GM23338 (cell line): ENCODE data around the gene MLLT10. TPM values are rescaled to one million over a fixed set of nuclear protein-coding genes. Genes with fewer than 3 reads are reported as not detected.
A peak's percentile ranks its signal among the peaks of the same experiment; 100 is the strongest.

ENCODE experiments used
- ATAC-seq: fragments of 200-7000 bp; cut with Tn5 transposase; 3 replicates; pipeline ENCODE4 v1.9.1; 2020
- DNase-seq: peaks from one replicate; pipeline ENCODE4 v3.0.0-alpha.2; 2015; ENCODE audit warnings: low spot score
- H2AFZ ChIP-seq: fragments of 200-600 bp; sonication (generic); 2 replicates; pipeline ENCODE4 v1.8.0; 2016; ENCODE audit warnings: antibody characterized with exemption, mild to moderate bottlenecking, moderate library complexity
- H3F3A ChIP-seq: fragments of 200-600 bp; sonication (generic); replicated peaks from 2 replicates; pipeline ENCODE4 v1.8.0; 2017; ENCODE audit warnings: antibody characterized with exemption, mixed run types, low read depth
- H3K27ac ChIP-seq: fragments of 200-600 bp; sonication (generic); 2 replicates; pipeline ENCODE4 v1.6.1; 2016; ENCODE audit warnings: low read depth
- H3K27me3 ChIP-seq: fragments of 200-600 bp; sonication (generic); 2 replicates; pipeline ENCODE4 v1.8.0; 2016; ENCODE audit warnings: mild to moderate bottlenecking, mixed run types, moderate library complexity; ENCODE audit not compliant: insufficient read depth
- H3K36me3 ChIP-seq: fragments of 200-600 bp; sonication (generic); 2 replicates; pipeline ENCODE4 v1.8.0; 2016; ENCODE audit warnings: mild to moderate bottlenecking; ENCODE audit not compliant: insufficient read depth
- H3K4me1 ChIP-seq: fragments of 200-600 bp; sonication (generic); 2 replicates; pipeline ENCODE4 v1.8.0; 2016; ENCODE audit warnings: mild to moderate bottlenecking, moderate library complexity; ENCODE audit not compliant: insufficient read depth
- H3K4me2 ChIP-seq: fragments of 200-600 bp; sonication (generic); 2 replicates; pipeline ENCODE4 v1.7.1; 2017; ENCODE audit warnings: mixed run types
- H3K4me3 ChIP-seq: fragments of 200-600 bp; sonication (generic); 2 replicates; pipeline ENCODE4 v1.6.1; 2016; ENCODE audit warnings: mixed run types
- H3K79me2 ChIP-seq: fragments of 200-600 bp; sonication (generic); replicated peaks from 2 replicates; pipeline ENCODE4 v1.8.0; 2017; ENCODE audit warnings: mild to moderate bottlenecking; ENCODE audit not compliant: insufficient read depth
- H3K9me2 ChIP-seq: fragments of 200-600 bp; sonication (generic); 2 replicates; pipeline ENCODE4 v1.8.0; 2017; ENCODE audit not compliant: insufficient read depth
- H4K20me1 ChIP-seq: fragments of 200-600 bp; sonication (generic); replicated peaks from 2 replicates; pipeline ENCODE4 v1.8.0; 2017; ENCODE audit warnings: mild to moderate bottlenecking; ENCODE audit not compliant: insufficient read depth
- H3K27ac Mint-ChIP-seq: 2 replicates; pipeline ENCODE4 v1.8.0; 2020; ENCODE audit warnings: inconsistent platforms, mild to moderate bottlenecking, moderate library complexity, mixed read lengths
- H3K27me3 Mint-ChIP-seq: 3 replicates; pipeline ENCODE4 v1.8.0; 2022; ENCODE audit warnings: low read depth, mild to moderate bottlenecking, moderate library complexity, mixed read lengths, inconsistent platforms; ENCODE audit not compliant: insufficient read depth, poor library complexity
- H3K36me3 Mint-ChIP-seq: 3 replicates; pipeline ENCODE4 v1.8.0; 2021; ENCODE audit warnings: low read depth, mild to moderate bottlenecking, inconsistent platforms, moderate library complexity, mixed read lengths
- H3K4me1 Mint-ChIP-seq: 3 replicates; pipeline ENCODE4 v1.8.0; 2020; ENCODE audit warnings: mild to moderate bottlenecking, inconsistent platforms, mixed read lengths
- H3K4me3 Mint-ChIP-seq: 3 replicates; pipeline ENCODE4 v1.8.0; 2021; ENCODE audit warnings: moderate library complexity, mild to moderate bottlenecking, inconsistent platforms, mixed read lengths
- H3K9me3 Mint-ChIP-seq: 3 replicates; pipeline ENCODE4 v1.8.0; 2020; ENCODE audit warnings: moderate library complexity, mild to moderate bottlenecking, inconsistent platforms, mixed read lengths
- CREB1 ChIP-seq: fragments of 250-450 bp; sonication (Bioruptor Pico); IDR thresholded peaks from 2 replicates; pipeline ENCODE4 v1.5.0; 2020; ENCODE audit warnings: low read depth, mild to moderate bottlenecking, moderate library complexity
- EZH2 ChIP-seq: fragments of 200-600 bp; sonication (generic); IDR thresholded peaks from one replicate; pipeline ENCODE4 v1.8.0; 2017; ENCODE audit warnings: antibody characterized with exemption, mild to moderate bottlenecking, low read depth; ENCODE audit not compliant: unreplicated experiment
- EZH2phosphoT487 ChIP-seq: fragments of 200-600 bp; sonication (generic); IDR thresholded peaks from one replicate; pipeline ENCODE4 v1.8.1; 2018; ENCODE audit warnings: antibody characterized with exemption; ENCODE audit not compliant: unreplicated experiment
- JUNB ChIP-seq: IDR thresholded peaks from one replicate; pipeline ENCODE4 v1.6.1; 2016; ENCODE audit warnings: antibody characterized with exemption; ENCODE audit not compliant: unreplicated experiment
- NANOG ChIP-seq: IDR thresholded peaks from 2 replicates; pipeline ENCODE4 v1.6.1; 2016; ENCODE audit warnings: antibody characterized with exemption, borderline replicate concordance
- POLR2AphosphoS5 ChIP-seq: IDR thresholded peaks from 2 replicates; pipeline ENCODE4 v1.6.1; 2016; ENCODE audit warnings: antibody characterized with exemption, low read depth
- STAT1 ChIP-seq: IDR thresholded peaks from one replicate; pipeline ENCODE4 v1.6.1; 2016; ENCODE audit warnings: antibody characterized with exemption; ENCODE audit not compliant: unreplicated experiment
- ZNF114 ChIP-seq: fragments of 250-450 bp; sonication (Bioruptor Pico); IDR thresholded peaks from 2 replicates; pipeline ENCODE4 v1.5.0; 2020; ENCODE audit warnings: mild to moderate bottlenecking, moderate library complexity
- ZNF331 ChIP-seq: fragments of 250-450 bp; sonication (Bioruptor Pico); IDR thresholded peaks from 2 replicates; pipeline ENCODE4 v1.5.0; 2020; ENCODE audit warnings: low read depth, mild to moderate bottlenecking, moderate library complexity
- polyA plus RNA-seq: library from polyadenylated mRNA; unstranded; fragments of >200 nt; fragmentation: Nextera tagmentation; extraction: Ambion mirVana; gene quantifications from 2 replicates; pipeline ENCODE4 v1.2.1, GENCODE V29; 2016
- total RNA-seq: library from RNA; depleted of rRNA; stranded (reverse); fragments of >200 nt; shearing (Covaris generic); gene quantifications from 2 replicates; pipeline ENCODE4 v1.2.3, GENCODE V29; 2014
- TF ChIP-seq, protein P1 (sequence below), 2 experiments: fragments of 200-600 bp in 1 of 2; sonication (generic) in 1 of 2; conservative IDR thresholded peaks; 2 replicates each; pipeline versions ENCODE4 v1.5.1 to v1.6.1; 2016 to 2017; ENCODE audit warnings: antibody characterized with exemption in 2 of 2, low read depth in 2 of 2, mild to moderate bottlenecking in 2 of 2, moderate library complexity in 1 of 2
- TF ChIP-seq, protein P2 (sequence below): fragments of 250-450 bp; sonication (Bioruptor Pico); IDR thresholded peaks from 2 replicates; pipeline ENCODE4 v1.5.0; 2020; ENCODE audit warnings: mild to moderate bottlenecking, moderate library complexity
- TF ChIP-seq, protein P3 (sequence below): IDR thresholded peaks from one replicate; pipeline ENCODE4 v1.6.1; 2018; ENCODE audit warnings: antibody characterized with exemption; ENCODE audit not compliant: unreplicated experiment
- TF ChIP-seq, protein P4 (sequence below): IDR thresholded peaks from 2 replicates; pipeline ENCODE4 v1.6.1; 2016; ENCODE audit warnings: antibody characterized with exemption

MLLT10 gene
- total and polyA plus RNA-seq, 2 experiments from 2014 or later: 28.8 to 55.4 TPM

DNA sequence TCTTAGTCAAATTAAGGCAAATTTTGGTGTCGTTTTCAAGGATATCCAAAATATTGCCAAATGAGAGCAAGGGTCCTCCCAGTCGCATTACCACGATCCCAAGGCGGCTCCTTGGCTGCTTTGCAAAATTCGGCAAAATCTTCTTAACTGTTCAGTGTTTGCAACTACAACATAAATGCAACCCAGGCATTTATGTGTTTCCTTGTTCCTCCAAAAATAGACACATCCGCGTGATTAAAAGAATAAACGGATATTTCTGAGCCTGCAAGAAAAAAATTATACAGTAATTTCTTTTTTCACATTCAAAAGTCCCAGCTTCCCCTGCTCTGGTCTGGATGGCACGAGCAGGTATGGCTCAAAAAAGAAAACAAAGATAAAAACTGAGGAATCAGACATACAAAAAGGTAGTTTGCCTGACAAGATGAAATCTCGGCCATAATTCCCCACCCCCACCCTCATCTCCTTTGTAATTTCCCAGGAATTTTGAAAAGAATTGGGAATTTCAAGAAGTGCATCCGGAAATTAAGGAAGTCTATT lies 14.6 kb upstream of the MLLT10 start:
- ATAC-seq: no peak
- Histone ChIP-seq H3K36me3 (no peaks in the 10 kb centered on the region), H3F3A (peaks cover 19% of the 10 kb centered on the region), H4K20me1 (no peaks in the 10 kb centered on the region; the same call in 1 of the 2 replicates), H2AFZ (no peak overlapping the region), H3K9me2 (no peaks in the 10 kb centered on the region), H3K27ac (no peak overlapping the region), H3K79me2 (0 out of 2 replicates have a peak, but pooled peaks cover 1% of the 10 kb centered on the region), H3K4me1 (peaks cover 76% of the 10 kb centered on the region), H3K4me2 (peak overlapping the region; percentile 79), H3K4me3 (peak overlapping the region; percentile 63), H3K27me3 (peaks cover 57% of the 10 kb centered on the region)
- peaks cover 79% of the 10 kb centered on the region for H3K4me1 Mint-ChIP-seq
- no peaks in the 10 kb centered on the region; the same call in 2 of the 3 replicates for H3K9me3 Mint-ChIP-seq
- H3K36me3 Mint-ChIP-seq: no peaks in the 10 kb centered on the region
- peak overlapping the region; percentile 89 for H3K4me3 Mint-ChIP-seq
- peaks cover 49% of the 10 kb centered on the region for H3K27me3 Mint-ChIP-seq
- no peak for DNase-seq
- H3K27ac Mint-ChIP-seq: no peak overlapping the region
- TF ChIP-seq, protein P1, sequence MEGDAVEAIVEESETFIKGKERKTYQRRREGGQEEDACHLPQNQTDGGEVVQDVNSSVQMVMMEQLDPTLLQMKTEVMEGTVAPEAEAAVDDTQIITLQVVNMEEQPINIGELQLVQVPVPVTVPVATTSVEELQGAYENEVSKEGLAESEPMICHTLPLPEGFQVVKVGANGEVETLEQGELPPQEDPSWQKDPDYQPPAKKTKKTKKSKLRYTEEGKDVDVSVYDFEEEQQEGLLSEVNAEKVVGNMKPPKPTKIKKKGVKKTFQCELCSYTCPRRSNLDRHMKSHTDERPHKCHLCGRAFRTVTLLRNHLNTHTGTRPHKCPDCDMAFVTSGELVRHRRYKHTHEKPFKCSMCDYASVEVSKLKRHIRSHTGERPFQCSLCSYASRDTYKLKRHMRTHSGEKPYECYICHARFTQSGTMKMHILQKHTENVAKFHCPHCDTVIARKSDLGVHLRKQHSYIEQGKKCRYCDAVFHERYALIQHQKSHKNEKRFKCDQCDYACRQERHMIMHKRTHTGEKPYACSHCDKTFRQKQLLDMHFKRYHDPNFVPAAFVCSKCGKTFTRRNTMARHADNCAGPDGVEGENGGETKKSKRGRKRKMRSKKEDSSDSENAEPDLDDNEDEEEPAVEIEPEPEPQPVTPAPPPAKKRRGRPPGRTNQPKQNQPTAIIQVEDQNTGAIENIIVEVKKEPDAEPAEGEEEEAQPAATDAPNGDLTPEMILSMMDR (conservative IDR thresholded peaks at IDR 0.05; ENCODE audit: low read depth in 2 of 2): no peak
- TF ChIP-seq, protein P2, sequence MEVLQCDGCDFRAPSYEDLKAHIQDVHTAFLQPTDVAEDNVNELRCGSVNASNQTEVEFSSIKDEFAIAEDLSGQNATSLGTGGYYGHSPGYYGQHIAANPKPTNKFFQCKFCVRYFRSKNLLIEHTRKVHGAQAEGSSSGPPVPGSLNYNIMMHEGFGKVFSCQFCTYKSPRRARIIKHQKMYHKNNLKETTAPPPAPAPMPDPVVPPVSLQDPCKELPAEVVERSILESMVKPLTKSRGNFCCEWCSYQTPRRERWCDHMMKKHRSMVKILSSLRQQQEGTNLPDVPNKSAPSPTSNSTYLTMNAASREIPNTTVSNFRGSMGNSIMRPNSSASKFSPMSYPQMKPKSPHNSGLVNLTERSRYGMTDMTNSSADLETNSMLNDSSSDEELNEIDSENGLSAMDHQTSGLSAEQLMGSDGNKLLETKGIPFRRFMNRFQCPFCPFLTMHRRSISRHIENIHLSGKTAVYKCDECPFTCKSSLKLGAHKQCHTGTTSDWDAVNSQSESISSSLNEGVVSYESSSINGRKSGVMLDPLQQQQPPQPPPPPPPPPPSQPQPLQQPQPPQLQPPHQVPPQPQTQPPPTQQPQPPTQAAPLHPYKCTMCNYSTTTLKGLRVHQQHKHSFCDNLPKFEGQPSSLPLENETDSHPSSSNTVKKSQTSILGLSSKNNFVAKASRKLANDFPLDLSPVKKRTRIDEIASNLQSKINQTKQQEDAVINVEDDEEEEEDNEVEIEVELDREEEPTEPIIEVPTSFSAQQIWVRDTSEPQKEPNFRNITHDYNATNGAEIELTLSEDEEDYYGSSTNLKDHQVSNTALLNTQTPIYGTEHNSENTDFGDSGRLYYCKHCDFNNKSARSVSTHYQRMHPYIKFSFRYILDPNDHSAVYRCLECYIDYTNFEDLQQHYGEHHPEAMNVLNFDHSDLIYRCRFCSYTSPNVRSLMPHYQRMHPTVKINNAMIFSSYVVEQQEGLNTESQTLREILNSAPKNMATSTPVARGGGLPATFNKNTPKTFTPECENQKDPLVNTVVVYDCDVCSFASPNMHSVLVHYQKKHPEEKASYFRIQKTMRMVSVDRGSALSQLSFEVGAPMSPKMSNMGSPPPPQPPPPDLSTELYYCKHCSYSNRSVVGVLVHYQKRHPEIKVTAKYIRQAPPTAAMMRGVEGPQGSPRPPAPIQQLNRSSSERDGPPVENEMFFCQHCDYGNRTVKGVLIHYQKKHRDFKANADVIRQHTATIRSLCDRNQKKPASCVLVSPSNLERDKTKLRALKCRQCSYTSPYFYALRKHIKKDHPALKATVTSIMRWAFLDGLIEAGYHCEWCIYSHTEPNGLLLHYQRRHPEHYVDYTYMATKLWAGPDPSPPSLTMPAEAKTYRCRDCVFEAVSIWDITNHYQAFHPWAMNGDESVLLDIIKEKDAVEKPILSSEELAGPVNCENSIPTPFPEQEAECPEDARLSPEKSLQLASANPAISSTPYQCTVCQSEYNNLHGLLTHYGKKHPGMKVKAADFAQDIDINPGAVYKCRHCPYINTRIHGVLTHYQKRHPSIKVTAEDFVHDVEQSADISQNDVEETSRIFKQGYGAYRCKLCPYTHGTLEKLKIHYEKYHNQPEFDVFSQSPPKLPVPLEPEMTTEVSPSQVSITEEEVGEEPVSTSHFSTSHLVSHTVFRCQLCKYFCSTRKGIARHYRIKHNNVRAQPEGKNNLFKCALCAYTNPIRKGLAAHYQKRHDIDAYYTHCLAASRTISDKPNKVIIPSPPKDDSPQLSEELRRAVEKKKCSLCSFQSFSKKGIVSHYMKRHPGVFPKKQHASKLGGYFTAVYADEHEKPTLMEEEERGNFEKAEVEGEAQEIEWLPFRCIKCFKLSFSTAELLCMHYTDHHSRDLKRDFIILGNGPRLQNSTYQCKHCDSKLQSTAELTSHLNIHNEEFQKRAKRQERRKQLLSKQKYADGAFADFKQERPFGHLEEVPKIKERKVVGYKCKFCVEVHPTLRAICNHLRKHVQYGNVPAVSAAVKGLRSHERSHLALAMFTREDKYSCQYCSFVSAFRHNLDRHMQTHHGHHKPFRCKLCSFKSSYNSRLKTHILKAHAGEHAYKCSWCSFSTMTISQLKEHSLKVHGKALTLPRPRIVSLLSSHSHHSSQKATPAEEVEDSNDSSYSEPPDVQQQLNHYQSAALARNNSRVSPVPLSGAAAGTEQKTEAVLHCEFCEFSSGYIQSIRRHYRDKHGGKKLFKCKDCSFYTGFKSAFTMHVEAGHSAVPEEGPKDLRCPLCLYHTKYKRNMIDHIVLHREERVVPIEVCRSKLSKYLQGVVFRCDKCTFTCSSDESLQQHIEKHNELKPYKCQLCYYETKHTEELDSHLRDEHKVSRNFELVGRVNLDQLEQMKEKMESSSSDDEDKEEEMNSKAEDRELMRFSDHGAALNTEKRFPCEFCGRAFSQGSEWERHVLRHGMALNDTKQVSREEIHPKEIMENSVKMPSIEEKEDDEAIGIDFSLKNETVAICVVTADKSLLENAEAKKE (CRISPR knock-in tag): no peak
- TF ChIP-seq, protein P3, sequence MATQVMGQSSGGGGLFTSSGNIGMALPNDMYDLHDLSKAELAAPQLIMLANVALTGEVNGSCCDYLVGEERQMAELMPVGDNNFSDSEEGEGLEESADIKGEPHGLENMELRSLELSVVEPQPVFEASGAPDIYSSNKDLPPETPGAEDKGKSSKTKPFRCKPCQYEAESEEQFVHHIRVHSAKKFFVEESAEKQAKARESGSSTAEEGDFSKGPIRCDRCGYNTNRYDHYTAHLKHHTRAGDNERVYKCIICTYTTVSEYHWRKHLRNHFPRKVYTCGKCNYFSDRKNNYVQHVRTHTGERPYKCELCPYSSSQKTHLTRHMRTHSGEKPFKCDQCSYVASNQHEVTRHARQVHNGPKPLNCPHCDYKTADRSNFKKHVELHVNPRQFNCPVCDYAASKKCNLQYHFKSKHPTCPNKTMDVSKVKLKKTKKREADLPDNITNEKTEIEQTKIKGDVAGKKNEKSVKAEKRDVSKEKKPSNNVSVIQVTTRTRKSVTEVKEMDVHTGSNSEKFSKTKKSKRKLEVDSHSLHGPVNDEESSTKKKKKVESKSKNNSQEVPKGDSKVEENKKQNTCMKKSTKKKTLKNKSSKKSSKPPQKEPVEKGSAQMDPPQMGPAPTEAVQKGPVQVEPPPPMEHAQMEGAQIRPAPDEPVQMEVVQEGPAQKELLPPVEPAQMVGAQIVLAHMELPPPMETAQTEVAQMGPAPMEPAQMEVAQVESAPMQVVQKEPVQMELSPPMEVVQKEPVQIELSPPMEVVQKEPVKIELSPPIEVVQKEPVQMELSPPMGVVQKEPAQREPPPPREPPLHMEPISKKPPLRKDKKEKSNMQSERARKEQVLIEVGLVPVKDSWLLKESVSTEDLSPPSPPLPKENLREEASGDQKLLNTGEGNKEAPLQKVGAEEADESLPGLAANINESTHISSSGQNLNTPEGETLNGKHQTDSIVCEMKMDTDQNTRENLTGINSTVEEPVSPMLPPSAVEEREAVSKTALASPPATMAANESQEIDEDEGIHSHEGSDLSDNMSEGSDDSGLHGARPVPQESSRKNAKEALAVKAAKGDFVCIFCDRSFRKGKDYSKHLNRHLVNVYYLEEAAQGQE: no peak
- no peak for TF ChIP-seq EZH2phosphoT487
- no peak for TF ChIP-seq POLR2AphosphoS5
- TF ChIP-seq, protein P4, sequence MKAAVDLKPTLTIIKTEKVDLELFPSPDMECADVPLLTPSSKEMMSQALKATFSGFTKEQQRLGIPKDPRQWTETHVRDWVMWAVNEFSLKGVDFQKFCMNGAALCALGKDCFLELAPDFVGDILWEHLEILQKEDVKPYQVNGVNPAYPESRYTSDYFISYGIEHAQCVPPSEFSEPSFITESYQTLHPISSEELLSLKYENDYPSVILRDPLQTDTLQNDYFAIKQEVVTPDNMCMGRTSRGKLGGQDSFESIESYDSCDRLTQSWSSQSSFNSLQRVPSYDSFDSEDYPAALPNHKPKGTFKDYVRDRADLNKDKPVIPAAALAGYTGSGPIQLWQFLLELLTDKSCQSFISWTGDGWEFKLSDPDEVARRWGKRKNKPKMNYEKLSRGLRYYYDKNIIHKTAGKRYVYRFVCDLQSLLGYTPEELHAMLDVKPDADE: no peak
- no peak for TF ChIP-seq CREB1 (CRISPR knock-in tag)
- TF ChIP-seq JUNB: no peak
- no peak for TF ChIP-seq EZH2
- no peak for TF ChIP-seq ZNF331 (CRISPR knock-in tag)
- TF ChIP-seq ZNF114: no peak
- TF ChIP-seq STAT1: no peak
- TF ChIP-seq NANOG: no peak
